Natural killer cell (primary cell): ENCODE results near the gene TBL1X. TPM values are rescaled to one million over a fixed set of nuclear protein-coding genes. Genes with fewer than 3 reads are reported as not detected.

Source experiments
- ATAC-seq, 3 donors: fragments of 150-1000 bp in 2 of 3; fragments of 200-7000 bp in 1 of 3; cut with Tn5 transposase; 1 replicate in 1 of 3; 2 replicates in 2 of 3; pipeline ENCODE4 v1.10.0; 2021; ENCODE audit warnings: mild to moderate bottlenecking in 2 of 3, moderate library complexity in 2 of 3
- DNase-seq, 2 donors: peaks; one replicate each; pipeline versions ENCODE4 v3.0.0 to v3.0.0-alpha.2; 2013 to 2021; ENCODE audit warnings: mixed read lengths in 1 of 2
- H3K27ac ChIP-seq: one replicate; pipeline ENCODE4 v1.5.1; 2013; ENCODE audit warnings: mild to moderate bottlenecking, low read length
- H3K27me3 ChIP-seq: one replicate; pipeline ENCODE4 v1.6.1; 2013; ENCODE audit warnings: low read length; ENCODE audit not compliant: control insufficient read depth, insufficient read depth
- H3K36me3 ChIP-seq: one replicate; pipeline ENCODE4 v1.6.1; 2013; ENCODE audit warnings: low read length; ENCODE audit not compliant: control insufficient read depth, insufficient read depth
- H3K4me1 ChIP-seq: one replicate; pipeline ENCODE4 v1.6.1; 2013; ENCODE audit warnings: low read length; ENCODE audit not compliant: control insufficient read depth, insufficient read depth
- H3K4me3 ChIP-seq: one replicate; pipeline ENCODE4 v1.5.1; 2013; ENCODE audit warnings: low read length
- H3K9me3 ChIP-seq: one replicate; pipeline ENCODE4 v1.6.1; 2013; ENCODE audit warnings: low read length; ENCODE audit not compliant: control insufficient read depth, insufficient read depth
- H3K27ac Mint-ChIP-seq, 2 donors: one replicate each; pipeline ENCODE4 v1.8.0; 2022; ENCODE audit warnings: mild to moderate bottlenecking in 2 of 2, mixed read lengths in 2 of 2, moderate library complexity in 1 of 2
- H3K27me3 Mint-ChIP-seq, 2 donors: one replicate each; pipeline ENCODE4 v1.8.0; 2022; ENCODE audit warnings: low read depth in 2 of 2, mixed read lengths in 2 of 2
- H3K36me3 Mint-ChIP-seq: one replicate; pipeline ENCODE4 v1.8.0; 2022; ENCODE audit warnings: mixed read lengths
- H3K4me1 Mint-ChIP-seq, 2 donors: one replicate each; pipeline ENCODE4 v1.8.0; 2022; ENCODE audit warnings: mixed read lengths in 2 of 2
- H3K4me3 Mint-ChIP-seq: one replicate; pipeline ENCODE4 v1.8.0; 2022; ENCODE audit warnings: mild to moderate bottlenecking, moderate library complexity, mixed read lengths
- H3K9me3 Mint-ChIP-seq, 2 donors: one replicate each; pipeline ENCODE4 v1.8.0; 2022; ENCODE audit warnings: mixed read lengths in 2 of 2
- CTCF ChIP-seq: fragments of 200-600 bp; IDR thresholded peaks from one replicate; pipeline ENCODE4 v1.8.0; 2022; ENCODE audit warnings: antibody characterized with exemption
- WGBS: methylation state at CpG from one replicate; pipeline ENCODE4 v1.1.7; 2013; ENCODE audit warnings: missing lambda C conversion rate; ENCODE audit not compliant: insufficient coverage; 5-methylcytosine and 5-hydroxymethylcytosine counted together
- intact Hi-C: fragments of 100-400 bp; cut with micrococcal nuclease; formaldehyde crosslinking; loops from one replicate; pipeline ENCODE4 v1.14.2; 2022
- total RNA-seq, 4 donors: library from RNA; stranded (reverse); fragments of 120-200 nt in 1 of 4; gene quantifications; one replicate each; pipeline versions ENCODE4 v1.2.3 to v1.2.4, GENCODE V29; 2013 to 2022

Gene TBL1X
- total RNA-seq, 3 donors from 2014 or later (not counting 1 experiment from before 2014, with no cell fraction given) = 21.9 to 43.8 (median 32.7) TPM

- H3K9me3 ChIP-seq = no peaks in the 10 kb centered on the region
Measured at GRCh38 chrX:9578083-9578779, 113.4 kb downstream of the TBL1X start.

GRCh38 chrX:9581771-9582385, 117.0 kb downstream of the TBL1X start:
- H3K27me3 Mint-ChIP-seq = no peaks in the 10 kb centered on the region
- no peak overlapping the region for H3K27ac ChIP-seq
- no peaks in the 10 kb centered on the region for H3K9me3 ChIP-seq
- H3K27me3 ChIP-seq = no peaks in the 10 kb centered on the region
- no peaks in the 10 kb centered on the region for H3K36me3 ChIP-seq
- peaks cover 60 to 72% of the 10 kb centered on the region in 2 donors for H3K4me1 Mint-ChIP-seq
- H3K4me1 ChIP-seq = peaks cover 3% of the 10 kb centered on the region
- peak in 1 of 3 donors; percentile 26 for ATAC-seq
- H3K9me3 Mint-ChIP-seq = no peaks in the 10 kb centered on the region
- no peak for TF ChIP-seq CTCF
- H3K27ac Mint-ChIP-seq = no peak overlapping the region
- no peak overlapping the region for H3K4me3 ChIP-seq
- H3K4me3 Mint-ChIP-seq = no peak overlapping the region
- DNase-seq = no peak
- intact Hi-C loops = no loop called here
- 95% methylated on average over 8 of the region's 8 CpGs for WGBS
- H3K36me3 Mint-ChIP-seq = no peaks in the 10 kb centered on the region

More at GRCh38 chrX:9578083-9578779, 113.4 kb downstream of the TBL1X start:
- H3K27ac Mint-ChIP-seq = no peak overlapping the region
- no peaks in the 10 kb centered on the region for H3K27me3 Mint-ChIP-seq
- no peak for TF ChIP-seq CTCF
- Histone ChIP-seq H3K4me1 (peaks cover 15% of the 10 kb centered on the region), H3K27ac (no peak overlapping the region), H3K4me3 (no peak overlapping the region), H3K36me3 (no peaks in the 10 kb centered on the region), H3K27me3 (no peaks in the 10 kb centered on the region)
- no peak overlapping the region for H3K4me3 Mint-ChIP-seq
- no peaks in the 10 kb centered on the region for H3K9me3 Mint-ChIP-seq
- H3K36me3 Mint-ChIP-seq = no peaks in the 10 kb centered on the region
- H3K4me1 Mint-ChIP-seq = peaks cover 40 to 48% of the 10 kb centered on the region in 2 donors
- DNase-seq (no peak), ATAC-seq (no peak)
- intact Hi-C loops = no loop called here
- 88% methylated on average over 19 of the region's 20 CpGs for WGBS

GRCh38 chrX:9582956-9583355, 118.1 kb downstream of the TBL1X start:
- no peak overlapping the region for H3K4me3 Mint-ChIP-seq
- H3K36me3 Mint-ChIP-seq = no peaks in the 10 kb centered on the region
- Histone ChIP-seq H3K9me3 (no peaks in the 10 kb centered on the region), H3K4me3 (no peak overlapping the region), H3K27me3 (no peaks in the 10 kb centered on the region), H3K27ac (no peak overlapping the region), H3K36me3 (no peaks in the 10 kb centered on the region), H3K4me1 (peaks cover 8% of the 10 kb centered on the region)
- intact Hi-C loops = no loop called here
- H3K27ac Mint-ChIP-seq = no peak overlapping the region
- no peak for DNase-seq
- no peaks in the 10 kb centered on the region for H3K9me3 Mint-ChIP-seq
- TF ChIP-seq CTCF = no peak
- ATAC-seq = no peak
- peaks cover 60 to 75% of the 10 kb centered on the region in 2 donors for H3K4me1 Mint-ChIP-seq
- H3K27me3 Mint-ChIP-seq = no peaks in the 10 kb centered on the region
- WGBS = 58% methylated on average over 3 of the region's 3 CpGs
